Raji (cell line): ENCODE measurements around the gene NRAP.

Experiments used
- POLR2A ChIP-seq: IDR thresholded peaks from 2 replicates; pipeline ENCODE4 v1.6.1; 2011; ENCODE audit warnings: low read depth, low read length, control low read depth; ENCODE audit not compliant: insufficient read depth

NRAP gene

DNA sequence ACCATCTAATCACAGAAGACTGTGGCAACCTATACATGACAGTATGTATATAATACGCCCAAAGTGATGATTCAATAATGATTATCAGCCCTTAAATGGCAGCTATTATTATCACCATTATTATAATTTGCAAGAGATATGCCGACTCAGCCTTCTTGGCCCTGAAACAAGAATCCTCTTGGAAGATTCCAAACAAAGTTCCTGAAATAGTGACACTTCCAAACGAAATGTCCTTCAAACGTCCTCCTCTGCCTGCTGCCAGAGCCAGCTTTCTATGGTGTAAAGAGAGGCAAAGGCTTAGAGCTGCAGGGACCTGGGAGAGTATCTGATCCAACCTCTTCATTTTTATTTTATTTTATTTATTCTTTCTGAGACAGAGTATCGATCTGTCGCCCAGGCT is 36.0 kb downstream of the NRAP start:
- TF ChIP-seq POLR2A = no peak

- no peak for TF ChIP-seq POLR2A
Observed at GRCh38 chr10:113626809-113627355, 37.0 kb downstream of the NRAP start.

GRCh38 chr10:113625461-113626186 is 38.2 kb downstream of the NRAP start:
- TF ChIP-seq POLR2A = no peak

- no peak for TF ChIP-seq POLR2A
Observed at GRCh38 chr10:113622831-113623230, 41.0 kb downstream of the NRAP start.

DNA sequence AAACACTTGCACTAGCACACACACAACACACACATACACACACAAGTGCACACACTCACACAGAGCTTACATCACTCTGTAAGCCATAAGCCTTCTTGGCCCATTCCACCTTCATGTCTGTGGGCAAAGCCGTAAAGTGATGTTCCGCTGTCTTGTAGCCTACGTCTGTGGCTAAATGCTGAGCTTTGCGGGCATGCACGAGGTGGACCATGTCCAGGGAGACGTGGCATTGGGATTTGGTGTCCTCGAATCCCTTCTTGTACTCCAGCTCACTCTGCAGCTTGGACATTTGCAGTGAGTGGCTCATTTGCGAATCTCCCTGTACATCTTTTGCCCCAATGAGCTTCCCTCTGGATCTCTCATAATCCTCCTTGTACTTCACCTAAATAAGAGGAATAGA is 42.0 kb downstream of the NRAP start:
- TF ChIP-seq POLR2A = no peak

- no peak for TF ChIP-seq POLR2A
Observed at GRCh38 chr10:113620936-113621335, 42.9 kb downstream of the NRAP start.

- no peak for TF ChIP-seq POLR2A
Observed at GRCh38 chr10:113620511-113620910, 43.3 kb downstream of the NRAP start.

DNA sequence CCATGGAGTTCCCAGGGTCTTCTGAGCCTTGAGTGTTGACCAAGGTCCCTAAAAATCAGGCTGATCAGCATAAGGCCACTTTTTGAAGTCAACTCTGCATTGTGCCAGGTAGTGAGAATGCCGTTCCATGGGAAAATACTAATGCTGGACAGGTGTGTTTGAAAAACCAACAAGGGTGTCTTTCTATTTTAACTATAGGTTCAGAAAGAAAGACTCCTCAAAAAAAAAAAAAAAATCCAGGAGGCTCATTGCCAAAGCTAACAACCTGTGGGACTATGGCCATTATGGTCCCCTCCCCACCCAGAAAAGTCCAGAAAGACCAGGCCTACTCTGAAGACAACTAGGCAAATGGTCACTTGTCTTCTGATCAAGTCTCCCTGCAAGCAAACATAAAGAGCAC is 44.4 kb downstream of the NRAP start:
- no peak for TF ChIP-seq POLR2A

DNA sequence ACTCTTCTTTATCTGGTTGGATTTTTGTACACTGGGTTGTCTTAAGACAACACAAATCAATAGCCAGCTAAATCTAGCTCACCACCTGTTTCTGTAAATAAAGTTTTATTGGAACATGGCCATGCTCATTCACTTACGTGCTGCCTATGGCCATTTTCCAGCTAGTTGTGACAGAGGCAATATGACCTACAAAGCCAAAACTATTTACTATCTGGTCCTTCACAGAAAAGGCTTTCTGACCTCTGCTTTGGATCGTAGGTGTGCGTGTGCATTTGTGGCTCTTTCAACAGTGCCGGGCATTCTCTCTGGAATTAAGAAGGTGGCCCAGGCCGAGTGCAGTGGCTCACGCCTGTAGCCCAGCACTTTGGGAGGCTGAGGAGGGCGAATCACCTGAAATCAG is 45.5 kb downstream of the NRAP start:
- TF ChIP-seq POLR2A = no peak

GRCh38 chr10:113617086-113617485 is 46.8 kb downstream of the NRAP start:
- no peak for TF ChIP-seq POLR2A

DNA sequence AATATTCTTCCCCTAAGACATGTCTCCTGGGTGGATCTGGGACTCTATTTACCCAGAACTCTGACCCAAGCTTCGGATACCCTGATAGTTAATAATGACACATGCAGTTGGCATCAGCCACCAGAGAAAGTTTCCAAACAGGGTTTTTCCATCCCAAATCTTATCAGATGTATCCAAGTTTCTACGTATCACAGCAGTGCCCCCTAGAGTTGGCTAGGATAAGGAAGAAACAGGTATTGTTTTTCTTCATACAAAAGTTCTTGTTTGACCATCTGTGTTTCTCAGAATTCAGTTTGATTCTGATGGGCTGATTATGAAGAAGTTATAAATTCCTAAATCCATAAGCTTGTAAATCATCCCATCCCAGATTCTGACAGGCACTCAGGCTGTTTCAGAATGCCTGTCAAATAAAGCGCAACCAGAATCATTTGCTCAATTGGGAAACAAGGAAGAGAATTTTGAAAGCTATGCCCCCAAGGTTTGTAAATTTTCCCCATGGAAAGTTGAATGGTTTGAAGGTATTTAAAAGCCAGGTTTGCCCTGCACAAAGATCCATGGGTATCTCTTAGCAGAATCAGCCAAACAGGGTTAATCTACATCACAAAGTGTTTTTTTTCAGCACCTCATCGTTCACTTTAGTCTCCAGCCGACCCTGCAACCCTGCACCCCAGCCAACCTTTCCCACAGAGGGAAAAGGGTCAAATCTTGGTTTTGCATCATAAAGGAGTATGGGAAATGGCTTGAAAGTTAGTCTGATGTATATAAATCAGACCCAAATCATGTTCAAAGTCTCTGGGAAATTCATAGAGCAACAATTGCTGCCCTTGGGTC is 47.4 kb downstream of the NRAP start:
- TF ChIP-seq POLR2A = no peak

GRCh38 chr10:113613977-113614690 is 49.7 kb downstream of the NRAP start:
- no peak for TF ChIP-seq POLR2A

- TF ChIP-seq POLR2A = no peak
Observed at GRCh38 chr10:113613427-113613826, 50.4 kb downstream of the NRAP start.

GRCh38 chr10:113612154-113612553 is 51.7 kb downstream of the NRAP start:
- no peak for TF ChIP-seq POLR2A
